ENCODE measurements around the gene LOXHD1.

DNA sequence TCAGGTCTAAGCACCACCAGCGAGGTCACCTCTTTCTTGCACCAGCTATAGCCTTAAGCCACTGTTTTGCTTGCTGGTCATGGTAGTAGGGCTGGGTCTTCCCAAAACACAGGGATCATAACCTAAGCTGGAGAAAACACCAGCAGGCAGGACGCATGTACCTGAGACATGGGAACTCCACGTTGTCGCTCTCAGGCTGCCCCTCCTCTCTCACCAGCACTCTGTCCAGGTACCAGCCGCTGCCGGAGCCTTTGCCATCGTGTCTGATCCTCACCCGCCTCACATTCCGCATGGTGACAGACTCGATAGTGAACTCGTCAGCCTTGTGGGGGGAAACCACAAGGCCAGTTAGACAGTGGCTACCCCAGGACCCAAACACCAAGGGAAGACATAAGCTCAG lies 79.5 kb downstream of the LOXHD1 start:
- TF ChIP-seq POLR2A (IDR thresholded peaks at IDR 0.05; ENCODE audit: extremely low read depth, insufficient read length) (no peak), MYC (IDR thresholded peaks at IDR 0.05; ENCODE audit: low read depth, low read length) (no peak)
- TF ChIP-seq, protein P1, sequence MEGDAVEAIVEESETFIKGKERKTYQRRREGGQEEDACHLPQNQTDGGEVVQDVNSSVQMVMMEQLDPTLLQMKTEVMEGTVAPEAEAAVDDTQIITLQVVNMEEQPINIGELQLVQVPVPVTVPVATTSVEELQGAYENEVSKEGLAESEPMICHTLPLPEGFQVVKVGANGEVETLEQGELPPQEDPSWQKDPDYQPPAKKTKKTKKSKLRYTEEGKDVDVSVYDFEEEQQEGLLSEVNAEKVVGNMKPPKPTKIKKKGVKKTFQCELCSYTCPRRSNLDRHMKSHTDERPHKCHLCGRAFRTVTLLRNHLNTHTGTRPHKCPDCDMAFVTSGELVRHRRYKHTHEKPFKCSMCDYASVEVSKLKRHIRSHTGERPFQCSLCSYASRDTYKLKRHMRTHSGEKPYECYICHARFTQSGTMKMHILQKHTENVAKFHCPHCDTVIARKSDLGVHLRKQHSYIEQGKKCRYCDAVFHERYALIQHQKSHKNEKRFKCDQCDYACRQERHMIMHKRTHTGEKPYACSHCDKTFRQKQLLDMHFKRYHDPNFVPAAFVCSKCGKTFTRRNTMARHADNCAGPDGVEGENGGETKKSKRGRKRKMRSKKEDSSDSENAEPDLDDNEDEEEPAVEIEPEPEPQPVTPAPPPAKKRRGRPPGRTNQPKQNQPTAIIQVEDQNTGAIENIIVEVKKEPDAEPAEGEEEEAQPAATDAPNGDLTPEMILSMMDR (IDR thresholded peaks at IDR 0.05; ENCODE audit: low read depth, low read length), result no peak
